Retinal pigment epithelial cell (primary cell): Measurements from ENCODE around the gene MYOF.

Source experiments
- DNase-seq: peaks from one replicate; pipeline ENCODE4 v3.0.0-alpha.2; 2010; ENCODE audit warnings: low read depth
- H3K4me3 ChIP-seq: 2 replicates; pipeline ENCODE4 v1.5.1; 2011; ENCODE audit warnings: mild to moderate bottlenecking, low read length, control low read depth, moderate library complexity
- TF ChIP-seq, protein P1 (sequence below): conservative IDR thresholded peaks from 2 replicates; pipeline ENCODE4 v1.5.1; 2011; ENCODE audit warnings: low read depth, low read length, control low read depth, inconsistent platforms

The MYOF gene

DNA sequence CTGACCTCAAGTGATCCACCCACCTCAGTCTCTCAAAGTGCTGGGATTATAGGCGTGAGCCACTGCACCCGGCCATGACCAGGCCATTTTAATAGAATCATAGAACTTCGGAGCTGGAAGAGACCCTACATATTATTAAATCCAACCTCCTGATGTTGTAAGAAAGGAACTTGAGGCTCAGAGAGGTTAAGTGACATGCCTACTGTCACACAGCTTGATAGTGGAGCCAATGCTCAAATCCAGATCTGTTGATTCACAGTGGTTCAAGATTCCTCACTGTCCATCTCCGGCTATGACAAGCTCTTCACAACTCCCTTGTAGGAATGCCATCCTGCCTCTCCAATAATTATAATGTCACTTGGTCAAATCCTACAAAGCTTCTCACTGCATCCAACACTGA is 65.3 kb downstream of the MYOF start:
- DNase-seq: no peak
- TF ChIP-seq, protein P1, sequence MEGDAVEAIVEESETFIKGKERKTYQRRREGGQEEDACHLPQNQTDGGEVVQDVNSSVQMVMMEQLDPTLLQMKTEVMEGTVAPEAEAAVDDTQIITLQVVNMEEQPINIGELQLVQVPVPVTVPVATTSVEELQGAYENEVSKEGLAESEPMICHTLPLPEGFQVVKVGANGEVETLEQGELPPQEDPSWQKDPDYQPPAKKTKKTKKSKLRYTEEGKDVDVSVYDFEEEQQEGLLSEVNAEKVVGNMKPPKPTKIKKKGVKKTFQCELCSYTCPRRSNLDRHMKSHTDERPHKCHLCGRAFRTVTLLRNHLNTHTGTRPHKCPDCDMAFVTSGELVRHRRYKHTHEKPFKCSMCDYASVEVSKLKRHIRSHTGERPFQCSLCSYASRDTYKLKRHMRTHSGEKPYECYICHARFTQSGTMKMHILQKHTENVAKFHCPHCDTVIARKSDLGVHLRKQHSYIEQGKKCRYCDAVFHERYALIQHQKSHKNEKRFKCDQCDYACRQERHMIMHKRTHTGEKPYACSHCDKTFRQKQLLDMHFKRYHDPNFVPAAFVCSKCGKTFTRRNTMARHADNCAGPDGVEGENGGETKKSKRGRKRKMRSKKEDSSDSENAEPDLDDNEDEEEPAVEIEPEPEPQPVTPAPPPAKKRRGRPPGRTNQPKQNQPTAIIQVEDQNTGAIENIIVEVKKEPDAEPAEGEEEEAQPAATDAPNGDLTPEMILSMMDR: no peak
- no peak overlapping the region for H3K4me3 ChIP-seq

DNA sequence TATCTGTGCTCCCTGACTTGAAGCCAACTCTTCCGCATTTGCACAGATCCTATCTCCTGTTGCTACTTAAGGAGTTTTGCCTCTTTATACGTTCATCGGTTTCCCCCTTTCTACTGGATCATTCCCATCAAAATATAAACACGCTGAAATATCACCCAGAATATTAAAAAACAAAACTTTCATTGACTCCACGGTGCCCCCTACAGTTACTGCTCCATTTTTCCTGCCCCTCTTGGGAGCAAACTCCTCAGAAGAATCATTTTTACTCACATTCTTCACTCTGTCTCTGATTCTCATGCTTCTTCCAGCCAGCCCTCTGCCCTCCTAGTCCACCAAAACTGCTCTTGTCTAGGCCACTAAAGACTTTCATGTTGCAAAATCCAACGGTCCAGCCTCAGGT is 66.4 kb downstream of the MYOF start:
- TF ChIP-seq, protein P1: peak; percentile 23
- DNase-seq: no peak
- H3K4me3 ChIP-seq: no peak overlapping the region

- DNase-seq: no peak
- TF ChIP-seq, protein P1: no peak
- H3K4me3 ChIP-seq: no peak overlapping the region
Observed at GRCh38 chr10:93413252-93413689, 68.9 kb downstream of the MYOF start.

DNA sequence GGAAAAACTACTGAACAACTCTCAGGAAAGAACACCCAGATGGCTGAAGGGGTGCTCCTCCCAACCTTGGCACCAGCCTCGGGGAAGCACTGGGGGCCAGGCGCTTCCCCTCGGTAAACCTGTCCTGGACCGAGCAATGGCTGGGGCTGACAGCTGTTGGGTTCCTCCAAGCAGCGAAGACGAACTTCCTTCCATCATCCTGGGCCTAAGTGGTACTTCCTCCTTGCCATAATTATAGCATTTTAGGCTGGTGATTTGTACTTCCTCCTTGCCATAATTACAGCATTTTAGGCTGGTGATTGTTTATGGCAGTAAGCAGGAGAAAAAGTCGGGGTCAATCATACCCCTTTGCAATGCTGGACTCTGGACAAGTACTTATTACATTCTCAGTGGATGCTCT is 69.3 kb downstream of the MYOF start:
- H3K4me3 ChIP-seq: no peak overlapping the region
- TF ChIP-seq, protein P1: no peak

GRCh38 chr10:93410697-93411348 is 71.3 kb downstream of the MYOF start:
- no peak overlapping the region for H3K4me3 ChIP-seq
- no peak for DNase-seq
- TF ChIP-seq, protein P1: no peak

More for the DNA sequence above, 69.3 kb downstream of the MYOF start:
- no peak for DNase-seq

- TF ChIP-seq, protein P1: no peak
- DNase-seq: no peak
- H3K4me3 ChIP-seq: no peak overlapping the region
Observed at GRCh38 chr10:93408783-93409182, 73.4 kb downstream of the MYOF start.
